HG03025 (cell line): ENCODE data around the gene TTF2.
"Not testable (repeated sequence)": the region's sequence is repeated elsewhere in the genome, so short reads cannot be mapped to it uniquely, and the experiment has no call there.

Source experiments
- ATAC-seq: cut with Tn5 transposase; IDR thresholded peaks from one replicate; pipeline ENCODE4 v1.9.1; 2021; ENCODE audit warnings: mild to moderate bottlenecking, moderate library complexity; ENCODE audit not compliant: unreplicated experiment, low FRiP score

The TTF2 gene

GRCh38 chr1:117087686-117088085, 27.6 kb downstream of the TTF2 start:
- no peak for ATAC-seq

GRCh38 chr1:117089996-117090395, 29.9 kb downstream of the TTF2 start:
- no peak for ATAC-seq

GRCh38 chr1:117092594-117092993, 32.5 kb downstream of the TTF2 start:
- no peak for ATAC-seq

GRCh38 chr1:117093091-117093534, 33.0 kb downstream of the TTF2 start:
- ATAC-seq = no peak

GRCh38 chr1:117093870-117094621, 33.9 kb downstream of the TTF2 start:
- peak; percentile 71 for ATAC-seq

GRCh38 chr1:117094841-117095604, 34.9 kb downstream of the TTF2 start:
- no peak for ATAC-seq

- no peak for ATAC-seq
Measured at GRCh38 chr1:117096951-117097408, 36.9 kb downstream of the TTF2 start.

GRCh38 chr1:117097443-117097842, 37.3 kb downstream of the TTF2 start:
- ATAC-seq = no peak

- ATAC-seq = no peak
Measured at GRCh38 chr1:117098287-117098890, 38.3 kb downstream of the TTF2 start.

- no peak for ATAC-seq
Measured at GRCh38 chr1:117101334-117101733, 41.2 kb downstream of the TTF2 start.

GRCh38 chr1:117101858-117102257, 41.7 kb downstream of the TTF2 start:
- ATAC-seq = not testable (repeated sequence)

GRCh38 chr1:117104986-117105385, 44.9 kb downstream of the TTF2 start:
- no peak for ATAC-seq

GRCh38 chr1:117105722-117106121, 45.6 kb downstream of the TTF2 start:
- ATAC-seq = no peak

- no peak for ATAC-seq
Measured at GRCh38 chr1:117106478-117106877, 46.4 kb downstream of the TTF2 start.

- ATAC-seq = no peak
Measured at GRCh38 chr1:117107364-117107763, 47.2 kb downstream of the TTF2 start.

GRCh38 chr1:117110774-117111173, 50.6 kb downstream of the TTF2 start:
- ATAC-seq = no peak

GRCh38 chr1:117112047-117112717, 52.1 kb downstream of the TTF2 start:
- no peak for ATAC-seq

- no peak for ATAC-seq
Measured at GRCh38 chr1:117113199-117113598, 53.1 kb downstream of the TTF2 start.

- ATAC-seq = no peak
Measured at GRCh38 chr1:117114877-117115276, 54.8 kb downstream of the TTF2 start.

- ATAC-seq = no peak
Measured at GRCh38 chr1:117116090-117116783, 56.1 kb downstream of the TTF2 start.
